Retinal pigment epithelial cell (primary cell): ENCODE measurements around the gene TEX50.
"Not testable (repeated sequence)": the region's sequence is repeated elsewhere in the genome, so short reads cannot be mapped to it uniquely, and the experiment has no call there.

Source experiments
- DNase-seq: peaks from one replicate; pipeline ENCODE4 v3.0.0-alpha.2; 2010; ENCODE audit warnings: low read depth
- H3K4me3 ChIP-seq: 2 replicates; pipeline ENCODE4 v1.5.1; 2011; ENCODE audit warnings: mild to moderate bottlenecking, low read length, control low read depth, moderate library complexity
- CTCF ChIP-seq: conservative IDR thresholded peaks from 2 replicates; pipeline ENCODE4 v1.5.1; 2011; ENCODE audit warnings: low read depth, low read length, control low read depth, inconsistent platforms

The TEX50 gene

GRCh38 chr1:173669491-173669941 is 34.4 kb downstream of the TEX50 start, which contains the start of gene ANKRD45:
TSS of gene ANKRD45 (minus strand) at chr1:173669851. CDS start at chr1:173659418, 10,433 bp downstream.
- no peak for DNase-seq
- peak within 1 kb of the TSS; percentile 62 for H3K4me3 ChIP-seq
- no peak for TF ChIP-seq CTCF

GRCh38 chr1:173674496-173674895 is 39.4 kb downstream of the TEX50 start:
- DNase-seq, H3K4me3 ChIP-seq: not testable (repeated sequence)

GRCh38 chr1:173680152-173680551 is 45.0 kb downstream of the TEX50 start:
- not testable (repeated sequence) for DNase-seq, H3K4me3 ChIP-seq

- no peak for TF ChIP-seq CTCF
- no peak overlapping the region for H3K4me3 ChIP-seq
- DNase-seq = no peak
Measured at GRCh38 chr1:173682184-173682583, 47.0 kb downstream of the TEX50 start.

GRCh38 chr1:173683838-173684237 is 48.7 kb downstream of the TEX50 start:
- not testable (repeated sequence) for H3K4me3 ChIP-seq, DNase-seq

GRCh38 chr1:173685121-173685520 is 50.0 kb downstream of the TEX50 start:
- not testable (repeated sequence) for DNase-seq, H3K4me3 ChIP-seq
